GM21723 (cell line): ENCODE data around the gene UCP3.

Experiments
- ATAC-seq: cut with Tn5 transposase; IDR thresholded peaks from one replicate; pipeline ENCODE4 v1.9.1; 2021; ENCODE audit warnings: mild to moderate bottlenecking, moderate library complexity; ENCODE audit not compliant: unreplicated experiment

UCP3 gene

GRCh38 chr11:73956876-73957653 is 51.8 kb downstream of the UCP3 start:
- ATAC-seq = no peak

- ATAC-seq = no peak
Measured at GRCh38 chr11:73951797-73952196, 57.1 kb downstream of the UCP3 start.

GRCh38 chr11:73950869-73951710 is 57.8 kb downstream of the UCP3 start, which contains the start of gene DNAJB13:
Gene DNAJB13 (plus strand): TSS chr11:73951026. CDS start chr11:73951070, 44 bp downstream.
- ATAC-seq = peak; percentile 75
